Subcutaneous adipose tissue (tissue), 4 donors: ENCODE results near the gene CDH4. TPM values are rescaled to one million over a fixed set of nuclear protein-coding genes. Genes with fewer than 3 reads are reported as not detected.

Experiments
- CTCF ChIP-seq: fragments of 450-650 bp; IDR thresholded peaks from one replicate; pipeline ENCODE4 v1.5.1; 2016; ENCODE audit warnings: low read depth, mild to moderate bottlenecking, control low read depth, antibody characterized with exemption, moderate library complexity
- total RNA-seq, 4 donors: library from RNA; depleted of rRNA; stranded (reverse); fragments of >200 nt; gene quantifications; one replicate each; pipeline ENCODE4 v1.1.0, GENCODE V29; 2016

Gene CDH4
- total RNA-seq, 4 donors from 2014 or later = not detected

- no peak for TF ChIP-seq CTCF
These were observed 554.3 kb downstream of the CDH4 start for GRCh38 chr20:61806314-61806713.

GRCh38 chr20:61806995-61807394 is 554.9 kb downstream of the CDH4 start:
- TF ChIP-seq CTCF = no peak

GRCh38 chr20:61807471-61808160 is 555.6 kb downstream of the CDH4 start:
- TF ChIP-seq CTCF = no peak

DNA sequence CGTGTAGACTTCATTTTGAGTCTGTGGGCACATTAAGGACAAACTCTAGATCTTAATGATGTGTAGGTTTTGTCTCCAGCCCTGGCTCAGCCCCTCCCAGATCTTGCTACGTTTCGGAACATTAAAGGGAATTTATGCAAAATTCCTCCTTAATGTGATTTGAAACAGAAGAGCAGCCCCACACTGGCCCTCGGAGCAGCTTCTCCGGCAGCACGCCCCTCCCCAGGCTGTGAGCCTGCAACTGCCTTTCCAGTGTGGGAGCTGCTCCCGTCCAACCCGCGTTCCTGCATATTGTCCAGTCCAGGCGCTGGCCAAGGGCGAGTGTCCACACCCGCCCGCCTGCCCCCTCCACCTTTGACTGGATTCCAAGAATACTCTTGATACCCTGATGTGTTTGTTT is 556.4 kb downstream of the CDH4 start:
- no peak for TF ChIP-seq CTCF

- no peak for TF ChIP-seq CTCF
These were observed 557.1 kb downstream of the CDH4 start for GRCh38 chr20:61809006-61809770.

- TF ChIP-seq CTCF = no peak
These were observed 558.1 kb downstream of the CDH4 start for GRCh38 chr20:61810066-61810737.

- no peak for TF ChIP-seq CTCF
These were observed 558.7 kb downstream of the CDH4 start for GRCh38 chr20:61810738-61811135.
